Measurements from ENCODE around the gene DIDO1. TPM values are rescaled to one million over a fixed set of nuclear protein-coding genes. Genes with fewer than 3 reads are reported as not detected.
"Not testable (repeated sequence)": the region's sequence is repeated elsewhere in the genome, so short reads cannot be mapped to it uniquely, and the experiment has no call there.

DIDO1 gene
- total RNA-seq, 1 donor from 2014 or later, result 37.9 TPM

GRCh38 chr20:62927128-62927705 lies 912 bp upstream of the DIDO1 start:
- DNase-seq (ENCODE audit: low read depth), result no peak
- Histone ChIP-seq H3K27me3 (ENCODE audit: control insufficient read depth, insufficient read depth, low read length) (no peaks in the 10 kb centered on the region), H3K36me3 (ENCODE audit: control insufficient read depth, insufficient read depth, low read length) (no peaks in the 10 kb centered on the region), H3K4me3 (ENCODE audit: low read depth, low read length) (peak overlapping the region; percentile 96)
- no peak for TF ChIP-seq CTCF (IDR thresholded peaks at IDR 0.05; ENCODE audit: insufficient read depth, low read length, poor library complexity, severe bottlenecking)

- Histone ChIP-seq H3K27me3 (ENCODE audit: control insufficient read depth, insufficient read depth, low read length) (no peaks in the 10 kb centered on the region), H3K4me3 (ENCODE audit: low read depth, low read length) (peak overlapping the region; percentile 96), H3K36me3 (ENCODE audit: control insufficient read depth, insufficient read depth, low read length) (no peaks in the 10 kb centered on the region)
- no peak for TF ChIP-seq CTCF (IDR thresholded peaks at IDR 0.05; ENCODE audit: insufficient read depth, low read length, poor library complexity, severe bottlenecking)
- DNase-seq (ENCODE audit: low read depth), result no peak
Observed at GRCh38 chr20:62925420-62926228, 681 bp downstream of the DIDO1 start.

GRCh38 chr20:62925076-62925419 lies 1.3 kb downstream of the DIDO1 start:
- no peak for DNase-seq (ENCODE audit: low read depth)
- TF ChIP-seq CTCF (IDR thresholded peaks at IDR 0.05; ENCODE audit: insufficient read depth, low read length, poor library complexity, severe bottlenecking), result no peak
- Histone ChIP-seq H3K36me3 (ENCODE audit: control insufficient read depth, insufficient read depth, low read length) (no peaks in the 10 kb centered on the region), H3K27me3 (ENCODE audit: control insufficient read depth, insufficient read depth, low read length) (no peaks in the 10 kb centered on the region), H3K4me3 (ENCODE audit: low read depth, low read length) (peak overlapping the region; percentile 96)

- Histone ChIP-seq H3K36me3 (ENCODE audit: control insufficient read depth, insufficient read depth, low read length) (no peaks in the 10 kb centered on the region), H3K4me3 (ENCODE audit: low read depth, low read length) (peak overlapping the region; percentile 96), H3K27me3 (ENCODE audit: control insufficient read depth, insufficient read depth, low read length) (no peaks in the 10 kb centered on the region)
- no peak for DNase-seq (ENCODE audit: low read depth)
- TF ChIP-seq CTCF (IDR thresholded peaks at IDR 0.05; ENCODE audit: insufficient read depth, low read length, poor library complexity, severe bottlenecking), result no peak
Observed at GRCh38 chr20:62924442-62925075, 1.7 kb downstream of the DIDO1 start.

- Histone ChIP-seq H3K36me3 (ENCODE audit: control insufficient read depth, insufficient read depth, low read length) (no peaks in the 10 kb centered on the region), H3K4me3 (ENCODE audit: low read depth, low read length) (peak overlapping the region; percentile 19), H3K27me3 (ENCODE audit: control insufficient read depth, insufficient read depth, low read length) (no peaks in the 10 kb centered on the region)
- no peak for TF ChIP-seq CTCF (IDR thresholded peaks at IDR 0.05; ENCODE audit: insufficient read depth, low read length, poor library complexity, severe bottlenecking)
- no peak for DNase-seq (ENCODE audit: low read depth)
Observed at GRCh38 chr20:62923669-62924441, 2.5 kb downstream of the DIDO1 start.

GRCh38 chr20:62923059-62923668 lies 3.1 kb downstream of the DIDO1 start:
- H3K27me3 ChIP-seq (ENCODE audit: control insufficient read depth, insufficient read depth, low read length); H3K36me3 ChIP-seq (ENCODE audit: control insufficient read depth, insufficient read depth, low read length); H3K4me3 ChIP-seq (ENCODE audit: low read depth, low read length): not testable (repeated sequence)
- peak; percentile 72 for DNase-seq (ENCODE audit: low read depth)

Measured in kidney epithelial cell (primary cell).